Astrocyte of the cerebellum (primary cell): ENCODE data around the gene SPECC1L.

Experiments
- DNase-seq: peaks from one replicate; pipeline ENCODE4 v3.0.0-alpha.2; 2011; ENCODE audit warnings: low read depth
- H3K4me3 ChIP-seq: 2 replicates; pipeline ENCODE4 v1.5.1; 2011; ENCODE audit warnings: mild to moderate bottlenecking, low read depth, low read length, moderate library complexity
- in situ Hi-C: cut with HindIII; loops from 2 replicates; pipeline ENCODE4 v1.10.0; 2017; ENCODE audit warnings: low sequenced_read_pairs
- TF ChIP-seq, protein P1 (sequence below): IDR thresholded peaks from 2 replicates; pipeline ENCODE4 v1.5.1; 2012; ENCODE audit warnings: low read length, low read depth, moderate library complexity, mild to moderate bottlenecking; ENCODE audit errors: missing control alignments

SPECC1L gene

DNA sequence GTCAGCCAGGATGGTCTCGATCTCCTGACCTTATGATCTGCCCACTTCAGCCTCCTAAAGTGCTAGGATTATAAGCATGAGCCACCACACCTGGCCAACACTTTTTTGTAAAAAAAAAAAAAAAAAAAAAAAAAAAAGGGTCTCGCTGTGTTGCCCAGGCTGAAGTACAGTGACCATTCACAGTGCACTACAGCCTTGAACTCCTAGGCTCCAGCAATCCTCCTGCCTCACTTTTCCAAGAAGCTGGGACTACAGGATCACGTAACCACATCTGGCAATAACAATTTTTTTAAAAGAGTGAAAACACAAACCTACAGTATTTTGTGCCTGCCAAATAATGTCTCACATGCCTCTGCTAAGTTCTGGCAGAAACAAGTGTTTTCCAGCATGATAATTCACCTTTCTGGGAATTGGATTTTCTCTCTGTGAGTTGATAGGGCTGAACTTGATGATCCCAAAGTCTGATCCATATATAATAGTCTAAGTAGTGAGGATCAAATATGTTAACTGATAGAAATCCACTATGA, 187.3 kb downstream of the SPECC1L start:
- H3K4me3 ChIP-seq: no peak overlapping the region
- in situ Hi-C loops: no loop called here
- DNase-seq: no peak
- TF ChIP-seq, protein P1, sequence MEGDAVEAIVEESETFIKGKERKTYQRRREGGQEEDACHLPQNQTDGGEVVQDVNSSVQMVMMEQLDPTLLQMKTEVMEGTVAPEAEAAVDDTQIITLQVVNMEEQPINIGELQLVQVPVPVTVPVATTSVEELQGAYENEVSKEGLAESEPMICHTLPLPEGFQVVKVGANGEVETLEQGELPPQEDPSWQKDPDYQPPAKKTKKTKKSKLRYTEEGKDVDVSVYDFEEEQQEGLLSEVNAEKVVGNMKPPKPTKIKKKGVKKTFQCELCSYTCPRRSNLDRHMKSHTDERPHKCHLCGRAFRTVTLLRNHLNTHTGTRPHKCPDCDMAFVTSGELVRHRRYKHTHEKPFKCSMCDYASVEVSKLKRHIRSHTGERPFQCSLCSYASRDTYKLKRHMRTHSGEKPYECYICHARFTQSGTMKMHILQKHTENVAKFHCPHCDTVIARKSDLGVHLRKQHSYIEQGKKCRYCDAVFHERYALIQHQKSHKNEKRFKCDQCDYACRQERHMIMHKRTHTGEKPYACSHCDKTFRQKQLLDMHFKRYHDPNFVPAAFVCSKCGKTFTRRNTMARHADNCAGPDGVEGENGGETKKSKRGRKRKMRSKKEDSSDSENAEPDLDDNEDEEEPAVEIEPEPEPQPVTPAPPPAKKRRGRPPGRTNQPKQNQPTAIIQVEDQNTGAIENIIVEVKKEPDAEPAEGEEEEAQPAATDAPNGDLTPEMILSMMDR: no peak

DNA sequence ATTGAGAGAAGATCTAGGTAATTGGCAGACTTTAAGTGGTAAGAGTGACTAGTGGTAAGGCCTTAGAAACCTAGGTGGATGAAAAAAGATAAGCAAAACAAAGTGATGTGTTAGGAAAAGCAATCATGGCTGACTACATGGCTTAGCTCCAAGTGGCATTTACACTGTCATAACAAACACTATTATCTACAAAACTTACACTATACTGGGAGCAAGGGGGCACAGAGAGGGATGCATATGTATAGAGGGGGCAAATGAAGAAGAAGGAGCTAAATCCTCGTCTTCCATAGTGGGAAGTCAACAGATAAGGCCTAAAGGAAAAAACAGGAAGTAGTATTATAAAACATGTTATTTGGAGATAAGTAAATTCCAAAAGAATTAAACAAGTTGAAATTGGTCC, 189.3 kb downstream of the SPECC1L start:
- TF ChIP-seq, protein P1: no peak
- in situ Hi-C loops: loop anchor here (5.0 kb wide), 1 partner anchor 53 kb away; no protein-coding TSS in a partner anchor
- H3K4me3 ChIP-seq: no peak overlapping the region
- no peak for DNase-seq

DNA sequence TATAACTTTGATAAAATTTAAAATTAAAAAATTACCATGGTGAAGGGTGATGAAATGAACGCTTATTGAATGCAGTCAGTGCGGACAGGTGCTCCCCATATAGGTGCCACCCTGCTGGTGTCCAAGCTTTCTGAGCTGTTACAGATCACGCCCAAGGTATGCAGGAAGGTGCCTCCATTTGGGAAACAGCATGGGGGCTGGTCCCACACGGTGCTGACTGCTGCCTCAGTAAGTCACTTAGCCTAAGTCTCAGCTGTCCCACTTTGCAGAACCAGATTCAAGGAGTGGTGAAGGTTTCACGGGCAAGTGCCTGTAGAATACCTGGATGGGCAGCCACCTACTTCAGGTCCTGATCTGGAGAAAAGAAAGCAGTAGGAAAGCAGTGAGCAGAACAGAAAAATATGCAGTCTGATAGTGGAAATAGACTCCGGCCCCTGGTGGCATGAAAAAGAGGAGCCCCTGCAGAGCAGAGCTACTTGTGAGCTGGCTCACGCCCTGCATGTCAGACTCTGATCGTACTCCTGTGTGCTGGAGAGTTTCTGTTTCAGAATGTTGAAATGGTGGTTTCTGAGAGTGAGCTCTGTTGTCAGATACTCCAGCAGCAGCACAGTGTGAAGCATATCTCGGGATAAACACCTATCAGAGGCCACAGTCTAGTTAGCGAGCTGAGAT, 189.9 kb downstream of the SPECC1L start:
- peak; percentile 16 for DNase-seq
- no peak overlapping the region for H3K4me3 ChIP-seq
- TF ChIP-seq, protein P1: peak; percentile 18
- in situ Hi-C loops: loop anchor here (5.0 kb wide), 1 partner anchor 53 kb away; no protein-coding TSS in a partner anchor

DNA sequence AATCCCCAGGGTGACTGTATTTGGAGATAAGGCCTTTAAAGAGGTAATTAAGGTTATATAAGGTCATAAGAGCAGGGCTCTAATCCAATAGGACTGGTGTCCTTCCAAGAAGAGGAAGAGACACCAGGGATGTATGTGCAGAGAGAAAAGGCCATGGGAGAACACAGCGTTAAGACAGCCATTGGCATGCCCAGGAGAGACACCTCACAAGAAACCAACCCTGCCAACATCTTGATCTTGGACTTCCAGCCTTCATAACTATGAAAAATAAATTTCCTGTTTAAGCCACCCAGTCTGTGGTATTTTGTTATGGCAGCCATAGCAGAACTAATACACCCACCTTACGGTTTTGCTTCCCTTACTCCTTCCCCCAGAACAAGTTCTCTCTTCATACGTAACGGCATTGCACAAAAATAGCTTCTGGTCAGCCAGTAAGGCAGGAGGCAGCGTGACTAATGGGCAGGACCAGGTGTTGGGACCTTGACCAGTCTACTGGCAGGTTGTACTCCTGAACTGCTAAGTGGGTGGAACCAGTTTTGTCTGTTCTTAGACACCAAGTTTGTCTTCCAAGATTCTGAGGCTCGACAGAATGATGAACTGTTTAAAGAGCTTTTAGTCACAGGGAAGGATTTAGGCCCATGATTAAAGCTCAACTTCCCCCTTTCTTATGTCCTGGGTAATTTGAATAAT, 192.6 kb downstream of the SPECC1L start:
- DNase-seq: no peak
- in situ Hi-C loops: loop anchor here (5.0 kb wide), 1 partner anchor 56 kb away; no protein-coding TSS in a partner anchor
- TF ChIP-seq, protein P1: no peak
- no peak overlapping the region for H3K4me3 ChIP-seq

DNA sequence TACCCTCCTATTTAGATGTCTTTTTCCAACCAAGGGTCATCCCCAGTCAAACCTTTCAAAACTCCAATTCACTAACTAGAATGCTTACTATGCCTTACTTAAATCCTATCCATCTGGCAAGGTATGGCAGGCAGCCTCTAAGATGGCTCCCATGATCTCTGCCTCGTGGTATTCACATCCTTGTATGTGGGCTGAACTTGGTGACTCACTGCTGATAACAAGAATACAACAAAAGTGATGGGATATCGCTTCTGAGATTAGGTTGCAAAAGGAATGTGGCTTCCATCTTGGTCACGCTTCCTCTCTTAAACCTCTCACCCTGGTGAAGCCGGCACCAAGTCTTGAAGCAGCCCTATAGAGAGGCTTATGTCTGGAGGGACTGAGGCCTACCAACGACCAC, 194.9 kb downstream of the SPECC1L start:
- no peak overlapping the region for H3K4me3 ChIP-seq
- TF ChIP-seq, protein P1: no peak
- DNase-seq: no peak
- in situ Hi-C loops: no loop called here

DNA sequence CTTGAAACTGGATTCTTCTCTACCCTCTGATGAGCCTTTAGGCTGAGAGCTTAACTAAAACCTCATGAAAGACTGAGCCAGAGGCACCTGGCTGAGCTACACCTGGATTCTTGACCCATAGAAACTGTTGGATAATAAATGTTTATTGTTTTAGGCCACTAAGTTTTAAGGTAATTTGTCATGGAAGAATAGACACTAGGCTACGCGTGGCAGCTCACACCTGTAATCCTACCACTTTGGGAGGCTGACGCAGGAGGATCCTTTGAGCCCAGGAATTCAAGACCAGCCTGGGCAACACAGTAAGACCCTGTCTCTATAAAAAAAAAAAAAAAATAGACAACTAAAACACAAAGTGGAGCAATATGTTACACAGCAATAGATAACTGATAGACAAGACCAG, 195.3 kb downstream of the SPECC1L start:
- H3K4me3 ChIP-seq: no peak overlapping the region
- no peak for DNase-seq
- TF ChIP-seq, protein P1: no peak
- in situ Hi-C loops: no loop called here
